ENCODE results near the gene GPR137B.
A peak's percentile ranks its signal among the peaks of the same experiment; 100 is the strongest.

The GPR137B gene

GRCh38 chr1:236167154-236167553 is 24.8 kb downstream of the GPR137B start:
- Histone ChIP-seq H3K56ac (ENCODE audit: low read length) (no peak overlapping the region), H3K79me1 (ENCODE audit: low read length) (no peaks in the 10 kb centered on the region), H3K18ac (ENCODE audit: low read length) (no peak overlapping the region), H3K9ac (ENCODE audit: low read length) (no peak overlapping the region), H4K8ac (ENCODE audit: low read depth, low read length) (no peak overlapping the region), H3K36me3 (ENCODE audit: control insufficient read depth, insufficient read depth, low read length) (no peaks in the 10 kb centered on the region), H2AK5ac (ENCODE audit: low read length) (no peak overlapping the region), H3K27ac (ENCODE audit: low read depth, low read length) (no peak overlapping the region), H2BK15ac (replicated peaks; ENCODE audit: low read depth) (no peak overlapping the region), H3K23ac (ENCODE audit: low read length) (no peak overlapping the region), H2BK5ac (ENCODE audit: low read length) (no peak overlapping the region), H3K4me2 (ENCODE audit: low read length) (no peak overlapping the region), H2BK120ac (ENCODE audit: low read depth, low read length) (no peak overlapping the region), H3K4me1 (ENCODE audit: control insufficient read depth, low read depth, low read length) (no peaks in the 10 kb centered on the region), H3K4me3 (ENCODE audit: low read length) (no peak overlapping the region), H3K79me2 (ENCODE audit: control insufficient read depth, insufficient read depth, low read length) (no peaks in the 10 kb centered on the region), H4K5ac (ENCODE audit: low read length) (no peak overlapping the region), H3K27me3 (ENCODE audit: insufficient read depth, low read length, poor library complexity) (no peaks in the 10 kb centered on the region), H3K4ac (ENCODE audit: low read depth, low read length) (no peak overlapping the region)
- no CpG with 5 or more reads among the region's 7 CpGs for WGBS (ENCODE audit: extremely low coverage, insufficient coverage, low lambda C conversion rate)
- no peak for DNase-seq

- H3K79me1 ChIP-seq (ENCODE audit: low read length), result no peaks in the 10 kb centered on the region
- no peaks in the 10 kb centered on the region for H3K36me3 ChIP-seq (ENCODE audit: control insufficient read depth, insufficient read depth, low read length)
- H3K79me2 ChIP-seq (ENCODE audit: control insufficient read depth, insufficient read depth, low read length), result no peaks in the 10 kb centered on the region
- no peak overlapping the region for H2BK15ac ChIP-seq (replicated peaks; ENCODE audit: low read depth)
- no peak overlapping the region for H3K9ac ChIP-seq (ENCODE audit: low read length)
- no peak overlapping the region for H4K5ac ChIP-seq (ENCODE audit: low read length)
- H2AK5ac ChIP-seq (ENCODE audit: low read length), result no peak overlapping the region
- H3K18ac ChIP-seq (ENCODE audit: low read length), result no peak overlapping the region
- H2BK5ac ChIP-seq (ENCODE audit: low read length), result no peak overlapping the region
- no peaks in the 10 kb centered on the region for H3K4me1 ChIP-seq (ENCODE audit: control insufficient read depth, low read depth, low read length)
- H2BK120ac ChIP-seq (ENCODE audit: low read depth, low read length), result no peak overlapping the region
- no CpG with 5 or more reads among the region's 4 CpGs for WGBS (ENCODE audit: extremely low coverage, insufficient coverage, low lambda C conversion rate)
- H3K27me3 ChIP-seq (ENCODE audit: insufficient read depth, low read length, poor library complexity), result no peaks in the 10 kb centered on the region
- no peak overlapping the region for H3K4me3 ChIP-seq (ENCODE audit: low read length)
- no peak overlapping the region for H3K4me2 ChIP-seq (ENCODE audit: low read length)
- H4K8ac ChIP-seq (ENCODE audit: low read depth, low read length), result no peak overlapping the region
- DNase-seq, result no peak
- H3K27ac ChIP-seq (ENCODE audit: low read depth, low read length), result no peak overlapping the region
- no peak overlapping the region for H3K23ac ChIP-seq (ENCODE audit: low read length)
- H3K4ac ChIP-seq (ENCODE audit: low read depth, low read length), result no peak overlapping the region
- no peak overlapping the region for H3K56ac ChIP-seq (ENCODE audit: low read length)
Measured at GRCh38 chr1:236167578-236167977, 25.2 kb downstream of the GPR137B start.

GRCh38 chr1:236168716-236169429 is 26.5 kb downstream of the GPR137B start:
- H3K27ac ChIP-seq (ENCODE audit: low read depth, low read length), result no peak overlapping the region
- H3K9ac ChIP-seq (ENCODE audit: low read length), result no peak overlapping the region
- WGBS (ENCODE audit: extremely low coverage, insufficient coverage, low lambda C conversion rate), result no CpG with 5 or more reads among the region's 10 CpGs
- no peak overlapping the region for H2AK5ac ChIP-seq (ENCODE audit: low read length)
- H3K4me2 ChIP-seq (ENCODE audit: low read length), result no peak overlapping the region
- H4K8ac ChIP-seq (ENCODE audit: low read depth, low read length), result no peak overlapping the region
- H3K4me3 ChIP-seq (ENCODE audit: low read length), result no peak overlapping the region
- H4K5ac ChIP-seq (ENCODE audit: low read length), result no peak overlapping the region
- no peak overlapping the region for H3K23ac ChIP-seq (ENCODE audit: low read length)
- H3K56ac ChIP-seq (ENCODE audit: low read length), result no peak overlapping the region
- H3K4ac ChIP-seq (ENCODE audit: low read depth, low read length), result no peak overlapping the region
- no peak overlapping the region for H2BK120ac ChIP-seq (ENCODE audit: low read depth, low read length)
- H3K79me1 ChIP-seq (ENCODE audit: low read length), result no peaks in the 10 kb centered on the region
- DNase-seq, result no peak
- no peak overlapping the region for H3K18ac ChIP-seq (ENCODE audit: low read length)
- peaks cover 2% of the 10 kb centered on the region for H3K4me1 ChIP-seq (ENCODE audit: control insufficient read depth, low read depth, low read length)
- no peak overlapping the region for H2BK5ac ChIP-seq (ENCODE audit: low read length)
- no peaks in the 10 kb centered on the region for H3K36me3 ChIP-seq (ENCODE audit: control insufficient read depth, insufficient read depth, low read length)
- H2BK15ac ChIP-seq (replicated peaks; ENCODE audit: low read depth), result no peak overlapping the region
- H3K27me3 ChIP-seq (ENCODE audit: insufficient read depth, low read length, poor library complexity), result no peaks in the 10 kb centered on the region
- H3K79me2 ChIP-seq (ENCODE audit: control insufficient read depth, insufficient read depth, low read length), result no peaks in the 10 kb centered on the region

GRCh38 chr1:236172041-236172579 is 29.8 kb downstream of the GPR137B start:
- H3K18ac ChIP-seq (ENCODE audit: low read length), result no peak overlapping the region
- H4K5ac ChIP-seq (ENCODE audit: low read length), result no peak overlapping the region
- no peak overlapping the region for H2AK5ac ChIP-seq (ENCODE audit: low read length)
- no peak overlapping the region for H3K4me2 ChIP-seq (ENCODE audit: low read length)
- no peaks in the 10 kb centered on the region for H3K36me3 ChIP-seq (ENCODE audit: control insufficient read depth, insufficient read depth, low read length)
- peaks cover 2% of the 10 kb centered on the region for H3K4me1 ChIP-seq (ENCODE audit: control insufficient read depth, low read depth, low read length)
- no peak overlapping the region for H3K56ac ChIP-seq (ENCODE audit: low read length)
- no peak overlapping the region for H4K8ac ChIP-seq (ENCODE audit: low read depth, low read length)
- no peak overlapping the region for H2BK120ac ChIP-seq (ENCODE audit: low read depth, low read length)
- H3K79me1 ChIP-seq (ENCODE audit: low read length), result no peaks in the 10 kb centered on the region
- H2BK15ac ChIP-seq (replicated peaks; ENCODE audit: low read depth), result no peak overlapping the region
- no peak overlapping the region for H3K4ac ChIP-seq (ENCODE audit: low read depth, low read length)
- no peak overlapping the region for H3K27ac ChIP-seq (ENCODE audit: low read depth, low read length)
- H2BK5ac ChIP-seq (ENCODE audit: low read length), result no peak overlapping the region
- H3K79me2 ChIP-seq (ENCODE audit: control insufficient read depth, insufficient read depth, low read length), result no peaks in the 10 kb centered on the region
- H3K23ac ChIP-seq (ENCODE audit: low read length), result no peak overlapping the region
- H3K9ac ChIP-seq (ENCODE audit: low read length), result no peak overlapping the region
- H3K4me3 ChIP-seq (ENCODE audit: low read length), result no peak overlapping the region
- DNase-seq, result no peak
- no peaks in the 10 kb centered on the region for H3K27me3 ChIP-seq (ENCODE audit: insufficient read depth, low read length, poor library complexity)

GRCh38 chr1:236173174-236173767 is 30.9 kb downstream of the GPR137B start:
- no peak overlapping the region for H3K4ac ChIP-seq (ENCODE audit: low read depth, low read length)
- H3K23ac ChIP-seq (ENCODE audit: low read length), result no peak overlapping the region
- H3K56ac ChIP-seq (ENCODE audit: low read length), result no peak overlapping the region
- H3K79me1 ChIP-seq (ENCODE audit: low read length), result no peaks in the 10 kb centered on the region
- H2BK5ac ChIP-seq (ENCODE audit: low read length), result no peak overlapping the region
- no peak overlapping the region for H3K4me2 ChIP-seq (ENCODE audit: low read length)
- H2BK15ac ChIP-seq (replicated peaks; ENCODE audit: low read depth), result no peak overlapping the region
- H3K18ac ChIP-seq (ENCODE audit: low read length), result no peak overlapping the region
- H4K8ac ChIP-seq (ENCODE audit: low read depth, low read length), result no peak overlapping the region
- H3K27me3 ChIP-seq (ENCODE audit: insufficient read depth, low read length, poor library complexity), result no peaks in the 10 kb centered on the region
- no peaks in the 10 kb centered on the region for H3K79me2 ChIP-seq (ENCODE audit: control insufficient read depth, insufficient read depth, low read length)
- no peaks in the 10 kb centered on the region for H3K36me3 ChIP-seq (ENCODE audit: control insufficient read depth, insufficient read depth, low read length)
- WGBS (ENCODE audit: extremely low coverage, insufficient coverage, low lambda C conversion rate), result no CpG with 5 or more reads among the region's 5 CpGs
- no peak overlapping the region for H3K27ac ChIP-seq (ENCODE audit: low read depth, low read length)
- H4K5ac ChIP-seq (ENCODE audit: low read length), result no peak overlapping the region
- H3K9ac ChIP-seq (ENCODE audit: low read length), result no peak overlapping the region
- DNase-seq, result peak; percentile 57
- no peak overlapping the region for H3K4me3 ChIP-seq (ENCODE audit: low read length)
- H2BK120ac ChIP-seq (ENCODE audit: low read depth, low read length), result no peak overlapping the region
- H3K4me1 ChIP-seq (ENCODE audit: control insufficient read depth, low read depth, low read length), result peaks cover 2% of the 10 kb centered on the region
- no peak overlapping the region for H2AK5ac ChIP-seq (ENCODE audit: low read length)

Measured in mesendoderm (in vitro differentiated cells).